ENCODE measurements around the gene ZBTB20. TPM values are rescaled to one million over a fixed set of nuclear protein-coding genes. Genes with fewer than 3 reads are reported as not detected.

ZBTB20 gene
- total and polyA plus RNA-seq, 4 donors = 0.88 to 83.2 (median 20.4) TPM

DNA sequence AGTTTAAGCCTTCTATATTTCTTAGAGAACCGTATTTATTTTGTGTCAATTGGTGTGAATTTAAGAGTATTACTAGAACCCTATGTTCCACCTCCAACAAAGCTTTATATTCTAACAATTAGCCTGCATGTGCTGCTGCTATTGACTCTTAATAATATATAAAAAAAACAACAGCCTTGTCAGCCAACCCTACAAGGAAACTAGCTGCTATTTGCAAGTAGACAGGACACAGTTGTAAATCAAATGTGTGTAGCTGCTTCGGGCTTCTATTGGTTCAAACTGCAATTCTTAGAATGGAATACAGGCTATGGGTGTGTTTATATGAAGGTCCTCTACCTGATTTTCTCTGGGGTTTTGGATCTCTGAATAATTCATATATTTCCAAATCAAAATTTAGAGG, 60.7 kb downstream of the ZBTB20 start (continued):
- TF ChIP-seq, protein P1, sequence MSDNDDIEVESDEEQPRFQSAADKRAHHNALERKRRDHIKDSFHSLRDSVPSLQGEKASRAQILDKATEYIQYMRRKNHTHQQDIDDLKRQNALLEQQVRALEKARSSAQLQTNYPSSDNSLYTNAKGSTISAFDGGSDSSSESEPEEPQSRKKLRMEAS (IDR thresholded peaks at IDR 0.05) = no peak
- TF ChIP-seq, protein P2, sequence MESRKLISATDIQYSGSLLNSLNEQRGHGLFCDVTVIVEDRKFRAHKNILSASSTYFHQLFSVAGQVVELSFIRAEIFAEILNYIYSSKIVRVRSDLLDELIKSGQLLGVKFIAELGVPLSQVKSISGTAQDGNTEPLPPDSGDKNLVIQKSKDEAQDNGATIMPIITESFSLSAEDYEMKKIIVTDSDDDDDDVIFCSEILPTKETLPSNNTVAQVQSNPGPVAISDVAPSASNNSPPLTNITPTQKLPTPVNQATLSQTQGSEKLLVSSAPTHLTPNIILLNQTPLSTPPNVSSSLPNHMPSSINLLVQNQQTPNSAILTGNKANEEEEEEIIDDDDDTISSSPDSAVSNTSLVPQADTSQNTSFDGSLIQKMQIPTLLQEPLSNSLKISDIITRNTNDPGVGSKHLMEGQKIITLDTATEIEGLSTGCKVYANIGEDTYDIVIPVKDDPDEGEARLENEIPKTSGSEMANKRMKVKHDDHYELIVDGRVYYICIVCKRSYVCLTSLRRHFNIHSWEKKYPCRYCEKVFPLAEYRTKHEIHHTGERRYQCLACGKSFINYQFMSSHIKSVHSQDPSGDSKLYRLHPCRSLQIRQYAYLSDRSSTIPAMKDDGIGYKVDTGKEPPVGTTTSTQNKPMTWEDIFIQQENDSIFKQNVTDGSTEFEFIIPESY (IDR thresholded peaks at IDR 0.05) = no peak

DNA sequence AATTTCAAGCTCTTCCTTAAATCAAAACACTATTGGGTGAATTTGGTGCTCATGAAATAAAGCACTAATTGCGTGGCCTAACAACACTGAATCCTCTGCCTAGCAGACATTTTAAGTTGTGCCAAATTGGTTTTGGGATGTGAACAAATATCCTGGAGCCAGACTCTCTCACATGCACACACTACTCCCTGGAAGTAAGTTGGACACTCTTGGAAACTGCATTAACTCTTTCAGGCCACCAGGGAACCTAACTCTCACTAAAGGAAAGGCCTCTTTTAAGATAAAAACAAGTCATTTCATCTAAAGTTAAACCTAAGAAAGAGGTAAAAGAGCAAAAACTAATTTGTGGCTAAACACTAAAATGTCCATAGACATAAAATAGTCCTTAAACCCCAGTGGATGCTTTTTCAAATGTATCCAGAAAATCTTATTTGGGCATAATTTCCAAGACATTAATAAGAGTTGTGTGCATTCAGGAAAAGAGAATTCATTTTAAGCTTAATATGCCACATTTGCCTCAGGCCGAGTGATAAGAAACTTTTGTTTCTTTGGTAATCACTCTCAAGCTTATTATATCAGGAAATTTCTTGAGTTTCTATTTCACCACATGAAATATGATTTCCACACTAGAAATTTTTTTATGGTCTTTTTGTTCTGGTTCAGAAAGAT, 61.8 kb downstream of the ZBTB20 start:
- no peaks in the 10 kb centered on the region for H3K9me3 ChIP-seq (ENCODE audit: control insufficient read depth in 4 of 4, low read length in 3 of 4)
- H3K36me3 ChIP-seq (ENCODE audit: control insufficient read depth in 4 of 4, insufficient read depth in 3 of 4, low read depth in 1 of 4, low read length in 3 of 4) = no peaks in the 10 kb centered on the region
- no peak overlapping the region for H3K27ac ChIP-seq (ENCODE audit: low read depth in 1 of 2, low read length in 2 of 2)
- peaks cover 0 to 4% (median 2%) of the 10 kb centered on the region in 4 donors for H3K4me1 ChIP-seq (ENCODE audit: control insufficient read depth in 4 of 4, insufficient read depth in 4 of 4, low read length in 3 of 4)
- no peak overlapping the region for H3K9ac ChIP-seq (ENCODE audit: low read depth in 1 of 2, low read length in 2 of 2)
- TF ChIP-seq RXRA (IDR thresholded peaks at IDR 0.05) (no peak), RAD21 (IDR thresholded peaks at IDR 0.05) (no peak), YY1 (IDR thresholded peaks at IDR 0.05) (no peak), HNF4A (conservative IDR thresholded peaks at IDR 0.05) (no peak), HNF4G (IDR thresholded peaks at IDR 0.05) (no peak), GABPA (IDR thresholded peaks at IDR 0.05 in 1 of 2, conservative IDR thresholded peaks at IDR 0.05 in 1 of 2) (no peak)
- TF ChIP-seq, protein P2 (IDR thresholded peaks at IDR 0.05) = no peak
- TF ChIP-seq, protein P1 (IDR thresholded peaks at IDR 0.05) = no peak
- TF ChIP-seq, protein P3, sequence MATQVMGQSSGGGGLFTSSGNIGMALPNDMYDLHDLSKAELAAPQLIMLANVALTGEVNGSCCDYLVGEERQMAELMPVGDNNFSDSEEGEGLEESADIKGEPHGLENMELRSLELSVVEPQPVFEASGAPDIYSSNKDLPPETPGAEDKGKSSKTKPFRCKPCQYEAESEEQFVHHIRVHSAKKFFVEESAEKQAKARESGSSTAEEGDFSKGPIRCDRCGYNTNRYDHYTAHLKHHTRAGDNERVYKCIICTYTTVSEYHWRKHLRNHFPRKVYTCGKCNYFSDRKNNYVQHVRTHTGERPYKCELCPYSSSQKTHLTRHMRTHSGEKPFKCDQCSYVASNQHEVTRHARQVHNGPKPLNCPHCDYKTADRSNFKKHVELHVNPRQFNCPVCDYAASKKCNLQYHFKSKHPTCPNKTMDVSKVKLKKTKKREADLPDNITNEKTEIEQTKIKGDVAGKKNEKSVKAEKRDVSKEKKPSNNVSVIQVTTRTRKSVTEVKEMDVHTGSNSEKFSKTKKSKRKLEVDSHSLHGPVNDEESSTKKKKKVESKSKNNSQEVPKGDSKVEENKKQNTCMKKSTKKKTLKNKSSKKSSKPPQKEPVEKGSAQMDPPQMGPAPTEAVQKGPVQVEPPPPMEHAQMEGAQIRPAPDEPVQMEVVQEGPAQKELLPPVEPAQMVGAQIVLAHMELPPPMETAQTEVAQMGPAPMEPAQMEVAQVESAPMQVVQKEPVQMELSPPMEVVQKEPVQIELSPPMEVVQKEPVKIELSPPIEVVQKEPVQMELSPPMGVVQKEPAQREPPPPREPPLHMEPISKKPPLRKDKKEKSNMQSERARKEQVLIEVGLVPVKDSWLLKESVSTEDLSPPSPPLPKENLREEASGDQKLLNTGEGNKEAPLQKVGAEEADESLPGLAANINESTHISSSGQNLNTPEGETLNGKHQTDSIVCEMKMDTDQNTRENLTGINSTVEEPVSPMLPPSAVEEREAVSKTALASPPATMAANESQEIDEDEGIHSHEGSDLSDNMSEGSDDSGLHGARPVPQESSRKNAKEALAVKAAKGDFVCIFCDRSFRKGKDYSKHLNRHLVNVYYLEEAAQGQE (IDR thresholded peaks at IDR 0.05) = no peak
- TF ChIP-seq, protein P4, sequence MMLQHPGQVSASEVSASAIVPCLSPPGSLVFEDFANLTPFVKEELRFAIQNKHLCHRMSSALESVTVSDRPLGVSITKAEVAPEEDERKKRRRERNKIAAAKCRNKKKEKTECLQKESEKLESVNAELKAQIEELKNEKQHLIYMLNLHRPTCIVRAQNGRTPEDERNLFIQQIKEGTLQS (IDR thresholded peaks at IDR 0.05) = no peak
- DNase-seq (ENCODE audit: low spot score) = no peak
- no peak overlapping the region for H3K4me3 ChIP-seq (ENCODE audit: low read depth in 1 of 3, low read length in 3 of 3)
- H3K27me3 ChIP-seq (ENCODE audit: control insufficient read depth in 4 of 4, insufficient read depth in 4 of 4, low read length in 3 of 4) = no peaks in the 10 kb centered on the region
- WGBS = 82% methylated on average over 2 of the region's 2 CpGs

All from liver (tissue), 9 donors.